NB4 (cell line): Measurements from ENCODE around the gene TCF4.

Experiments used
- DNase-seq: peaks from one replicate; pipeline ENCODE4 v3.0.0; 2010; ENCODE audit warnings: low read depth
- H3K4me3 ChIP-seq: one replicate; pipeline ENCODE4 v1.5.1; 2011; ENCODE audit warnings: mild to moderate bottlenecking, low read depth, low read length, moderate library complexity
- CTCF ChIP-seq: IDR thresholded peaks from one replicate; pipeline ENCODE4 v1.5.1; 2012; ENCODE audit warnings: low read depth, low read length
- MAX ChIP-seq: IDR thresholded peaks from 2 replicates; pipeline ENCODE4 v1.6.1; 2011; ENCODE audit warnings: low read depth, low read length
- MYC ChIP-seq: IDR thresholded peaks from 2 replicates; pipeline ENCODE4 v1.6.1; 2011; ENCODE audit warnings: low read depth, low read length
- POLR2A ChIP-seq: IDR thresholded peaks from 2 replicates; pipeline ENCODE4 v1.6.1; 2011; ENCODE audit warnings: mild to moderate bottlenecking; ENCODE audit not compliant: insufficient read length; ENCODE audit errors: extremely low read depth

The TCF4 gene

GRCh38 chr18:55337138-55337537, 250.9 kb downstream of the TCF4 start:
- no peak for DNase-seq
- TF ChIP-seq MYC = no peak
- no peak for TF ChIP-seq CTCF
- no peak for TF ChIP-seq MAX
- no peak for TF ChIP-seq POLR2A
- H3K4me3 ChIP-seq = no peak overlapping the region

- H3K4me3 ChIP-seq = no peak overlapping the region
- DNase-seq = no peak
- TF ChIP-seq MAX (no peak), POLR2A (no peak), MYC (no peak), CTCF (no peak)
Measured at GRCh38 chr18:55336438-55337100, 251.4 kb downstream of the TCF4 start.

GRCh38 chr18:55334875-55335274, 253.1 kb downstream of the TCF4 start:
- no peak overlapping the region for H3K4me3 ChIP-seq
- DNase-seq = no peak
- no peak for TF ChIP-seq CTCF
- no peak for TF ChIP-seq MYC
- TF ChIP-seq POLR2A = no peak
- no peak for TF ChIP-seq MAX

- H3K4me3 ChIP-seq = no peak overlapping the region
- no peak for TF ChIP-seq MAX
- TF ChIP-seq CTCF = no peak
- no peak for TF ChIP-seq POLR2A
- no peak for TF ChIP-seq MYC
Measured at GRCh38 chr18:55331301-55331700, 256.7 kb downstream of the TCF4 start.

GRCh38 chr18:55328301-55328700, 259.7 kb downstream of the TCF4 start:
- DNase-seq = no peak
- TF ChIP-seq MYC (no peak), POLR2A (no peak), MAX (no peak), CTCF (no peak)
- H3K4me3 ChIP-seq = no peak overlapping the region

More at GRCh38 chr18:55331301-55331700, 256.7 kb downstream of the TCF4 start:
- DNase-seq = no peak

- no peak overlapping the region for H3K4me3 ChIP-seq
- TF ChIP-seq POLR2A (no peak), MYC (no peak), MAX (no peak), CTCF (no peak)
- no peak for DNase-seq
Measured at GRCh38 chr18:55327454-55327853, 260.5 kb downstream of the TCF4 start.
